RPMI8226 (cell line): ENCODE data around the gene CLDN11.

ENCODE experiments used
- DNase-seq: peaks from one replicate; pipeline ENCODE4 v3.0.0-alpha.2; 2015

CLDN11 gene

DNA sequence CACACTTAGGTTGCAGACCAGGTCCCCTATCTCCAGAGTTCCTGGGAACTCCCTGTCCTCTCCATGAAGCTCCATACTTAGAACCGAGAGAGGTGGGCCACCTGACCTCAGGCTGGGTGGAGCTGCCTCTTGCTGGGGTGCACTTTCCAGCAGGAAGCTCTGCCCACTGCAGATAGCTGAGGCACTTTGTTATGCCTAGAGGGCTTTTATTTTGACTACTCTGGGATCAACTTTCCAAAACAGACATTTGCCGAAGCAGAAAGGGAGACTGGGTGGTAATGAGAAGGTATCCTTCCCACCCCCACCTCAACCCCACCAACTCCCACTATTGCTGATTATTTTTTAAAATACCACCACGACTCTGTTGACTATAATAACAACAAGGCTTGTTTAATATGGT is 54.7 kb downstream of the CLDN11 start:
- no peak for DNase-seq

DNA sequence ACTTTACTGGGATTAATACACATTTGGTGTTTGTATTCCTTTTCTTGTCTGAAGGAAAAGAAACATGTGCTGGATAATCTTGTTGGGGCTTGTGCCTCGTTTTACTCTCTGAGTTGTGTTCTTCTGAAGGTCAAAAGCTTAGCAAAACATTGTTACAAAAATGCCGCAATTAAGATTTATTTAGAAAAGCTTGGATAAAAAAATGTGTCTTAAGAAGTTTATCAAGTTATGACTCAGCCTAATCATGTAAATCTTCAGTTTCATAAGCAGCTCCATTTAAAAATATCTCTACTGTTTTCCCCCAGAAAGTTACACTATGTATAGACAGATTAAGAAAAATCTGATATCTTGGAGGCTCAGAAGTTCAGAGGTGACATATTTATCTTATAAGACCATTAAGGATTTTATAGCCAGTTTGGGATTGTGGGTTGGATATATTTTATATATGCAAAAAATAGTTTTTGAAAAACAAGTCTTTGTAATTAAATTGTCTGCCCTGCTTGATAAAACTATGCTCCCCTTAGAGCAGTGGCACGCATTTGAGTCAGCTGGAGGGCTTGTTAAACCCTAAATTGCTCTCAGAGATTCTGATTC is 56.5 kb downstream of the CLDN11 start:
- DNase-seq, result no peak

DNA sequence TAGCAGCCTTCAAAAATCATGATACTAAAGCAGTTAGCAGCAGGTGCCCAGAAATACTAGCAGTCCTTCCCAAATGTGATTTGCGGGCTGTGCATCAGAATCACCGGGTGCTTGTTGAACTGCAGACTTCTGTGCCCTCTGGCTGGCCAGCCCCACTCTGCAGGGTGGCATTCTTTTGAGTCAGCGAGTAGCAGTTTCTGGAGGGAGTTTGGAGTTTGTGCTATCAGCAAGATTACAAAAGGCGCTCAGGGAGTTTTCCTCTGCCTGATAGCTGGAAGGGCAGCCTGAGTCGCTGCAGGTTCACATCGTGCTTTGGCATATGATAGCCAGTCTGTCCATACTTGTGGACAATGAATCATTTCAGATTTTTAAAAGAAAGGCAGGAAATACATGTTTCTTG is 57.6 kb downstream of the CLDN11 start:
- DNase-seq, result peak; percentile 32

DNA sequence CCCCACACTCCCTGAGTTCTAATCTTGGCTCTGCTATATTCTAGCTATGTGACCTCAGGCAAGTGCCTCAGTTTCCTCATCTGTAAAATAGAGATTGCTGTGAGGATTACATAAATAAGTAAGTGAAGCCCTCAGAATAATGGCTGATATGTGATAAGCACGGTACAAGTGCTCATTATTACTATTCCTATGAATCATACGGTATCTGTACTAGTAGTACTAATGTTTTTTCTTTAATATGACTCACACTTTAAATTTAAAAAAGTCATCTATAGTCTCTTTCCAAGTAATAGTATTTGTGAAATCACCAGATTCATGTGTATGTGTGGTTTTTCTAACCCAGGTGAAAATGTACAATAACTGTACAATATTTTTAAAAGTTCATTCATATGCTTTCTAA is 58.7 kb downstream of the CLDN11 start:
- DNase-seq, result no peak

DNA sequence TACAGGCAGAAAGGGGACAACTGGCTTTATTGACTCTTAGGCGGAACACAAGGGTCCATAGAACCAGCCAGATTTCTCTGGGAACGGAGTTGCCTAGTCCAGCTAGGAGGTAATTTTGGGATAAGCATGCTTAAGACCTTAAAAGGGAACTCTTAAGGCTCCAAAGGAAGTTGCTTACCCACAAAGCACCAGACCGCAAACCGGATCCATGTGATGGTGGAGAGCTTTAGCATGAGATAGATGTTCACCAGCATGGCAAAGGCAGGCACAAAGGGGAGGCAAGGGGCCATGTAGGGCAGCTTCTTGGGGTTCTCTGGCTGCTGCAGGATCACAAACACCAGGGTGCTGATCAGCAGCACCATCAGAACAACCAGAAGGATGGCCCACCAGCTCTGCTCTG is 61.4 kb downstream of the CLDN11 start:
- DNase-seq, result no peak

DNA sequence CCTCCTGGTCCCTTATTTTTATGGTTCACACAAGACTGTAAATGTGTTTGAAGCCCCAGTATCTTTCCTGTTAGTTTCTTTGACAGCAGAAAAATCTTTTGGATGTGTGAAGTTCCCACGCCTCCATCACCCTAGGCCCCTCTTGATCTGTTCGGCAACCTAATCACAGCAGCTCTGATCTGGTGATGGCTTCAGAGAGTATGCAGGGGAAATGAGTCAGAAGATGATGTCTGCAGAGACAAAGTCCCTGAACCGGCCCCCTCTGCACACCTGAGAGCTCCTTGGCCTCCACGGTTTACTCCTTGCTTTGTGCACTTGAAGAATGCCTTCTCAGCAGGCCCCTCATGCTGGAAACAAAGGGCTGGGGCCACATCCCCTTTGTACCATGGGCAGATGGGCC is 63.5 kb downstream of the CLDN11 start:
- DNase-seq, result no peak

DNA sequence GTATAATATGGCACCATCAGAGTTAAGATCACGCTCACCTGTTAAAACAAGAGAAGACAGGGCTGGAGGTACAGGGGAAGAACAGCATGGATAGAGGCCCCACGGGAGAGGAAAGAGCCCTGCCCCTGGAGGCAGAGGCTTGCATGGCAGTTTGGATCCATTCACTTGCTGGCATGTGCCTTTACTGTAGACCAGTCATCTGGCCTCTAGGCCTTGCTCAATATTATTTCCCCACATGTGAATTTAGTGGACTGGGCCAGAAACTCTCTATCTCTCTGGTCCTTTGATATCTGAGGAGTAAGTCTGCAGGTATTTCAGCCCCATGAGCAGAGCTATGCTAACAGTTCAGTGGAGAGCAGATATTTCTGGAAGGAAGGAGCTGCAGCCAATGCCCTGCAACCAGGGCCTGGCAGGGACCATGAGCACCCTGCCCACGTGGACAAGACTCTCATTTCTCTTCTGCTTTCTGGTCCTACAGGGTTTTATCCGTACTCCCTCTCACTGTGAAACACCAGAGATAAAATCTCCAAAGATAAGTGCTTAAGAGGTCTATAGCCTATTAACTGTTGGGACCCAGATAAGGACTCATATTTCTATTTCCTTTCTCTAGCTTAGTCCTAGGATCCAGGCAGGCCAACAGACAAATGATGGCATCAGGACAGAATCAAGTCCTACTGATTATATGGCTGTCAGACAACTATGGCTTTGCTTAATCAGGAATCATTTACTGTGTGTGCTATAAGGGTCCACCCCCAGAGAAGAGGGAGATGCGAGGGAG is 65.0 kb downstream of the CLDN11 start:
- peak; percentile 31 for DNase-seq
